Thyroid gland (tissue), 4 donors: ENCODE results near the gene FASTKD3. TPM values are rescaled to one million over a fixed set of nuclear protein-coding genes. Genes with fewer than 3 reads are reported as not detected.
"Not testable (repeated sequence)": the region's sequence is repeated elsewhere in the genome, so short reads cannot be mapped to it uniquely, and the experiment has no call there.

Experiments
- DNase-seq, 2 donors: peaks; one replicate each; pipeline ENCODE4 v3.0.0-alpha.2; 2019
- H3K27ac ChIP-seq, 3 donors: fragments of 200-600 bp; sonication (generic); 1 replicate in 2 of 3; 2 replicates in 1 of 3; pipeline ENCODE4 v1.5.1; 2016 to 2019; ENCODE audit warnings: mild to moderate bottlenecking in 1 of 3, moderate library complexity in 1 of 3
- H3K27me3 ChIP-seq: fragments of 200-600 bp; sonication (generic); one replicate; pipeline ENCODE4 v1.5.1; 2019
- H3K36me3 ChIP-seq, 2 donors: fragments of 200-600 bp; sonication (generic); one replicate each; pipeline ENCODE4 v1.5.1; 2016 to 2019
- H3K4me1 ChIP-seq, 2 donors: fragments of 200-600 bp; sonication (generic); one replicate each; pipeline ENCODE4 v1.5.1; 2017 to 2019
- H3K4me3 ChIP-seq, 3 donors: fragments of 200-600 bp; sonication (generic); replicated peaks in 1 of 3; 1 replicate in 2 of 3; 2 replicates in 1 of 3; pipeline ENCODE4 v1.5.1; 2016; ENCODE audit warnings: mild to moderate bottlenecking in 1 of 3
- H3K9me3 ChIP-seq: fragments of 200-600 bp; sonication (generic); one replicate; pipeline ENCODE4 v1.5.1; 2017
- CTCF ChIP-seq, 6 experiments: fragments of 200-600 bp in 3 of 6; fragments of 450-650 bp in 3 of 6; sonication (generic) in 3 of 6; IDR thresholded peaks; one replicate each; pipeline ENCODE4 v1.5.1; 2016 to 2019; ENCODE audit warnings: antibody characterized with exemption in 6 of 6, mild to moderate bottlenecking in 2 of 6, inconsistent platforms in 1 of 6, moderate library complexity in 1 of 6
- POLR2A ChIP-seq, 2 donors: fragments of 450-650 bp; IDR thresholded peaks; one replicate each; pipeline ENCODE4 v1.6.1; 2017; ENCODE audit warnings: antibody characterized with exemption in 2 of 2, mild to moderate bottlenecking in 2 of 2, moderate library complexity in 1 of 2
- WGBS, 2 donors: methylation state at CpG; one replicate each; pipeline ENCODE4 v1.1.5; 2017; 5-methylcytosine and 5-hydroxymethylcytosine counted together
- intact Hi-C: fragments of 100-400 bp; cut with DNase I; formaldehyde crosslinking; loops from one replicate; pipeline ENCODE4 v1.15.1; 2023
- total RNA-seq, 4 donors: library from RNA; depleted of rRNA; stranded (reverse); fragments of >200 nt; gene quantifications; one replicate each; pipeline ENCODE4 v1.2.3, GENCODE V29; 2016

FASTKD3 gene
- 10 to 100 TPM in 3 of 4 donors, 1 to 10 TPM in 1; 8.7 to 16.0 (median 13.3) TPM for total RNA-seq

- Histone ChIP-seq H3K36me3 (peaks cover 0 to 2% of the 10 kb centered on the region in 2 donors), H3K4me3 (peak within 1 kb of the TSS; percentile 48 to 96 (median 66)), H3K9me3 (no peaks in the 10 kb centered on the region), H3K27ac (peak within 1 kb of the TSS; percentile 24 to 74 (median 71)), H3K4me1 (peaks cover 9 to 10% of the 10 kb centered on the region in 2 donors), H3K27me3 (no peaks in the 10 kb centered on the region)
- DNase-seq = peak; percentile 94
- WGBS, 2 donors = 1% methylated on average over 21 to 22 of the region's 83 CpGs
- TF ChIP-seq POLR2A (IDR thresholded peaks at IDR 0.05) (peak in 1 of 2 donors; percentile 78), CTCF (IDR thresholded peaks at IDR 0.05) (no peak)
- intact Hi-C loops = no loop called here
These were observed at the start of gene FASTKD3, which contains the start of gene MTRR for GRCh38 chr5:7868773-7869473. FASTKD3 (minus strand) TSS chr5:7869031; CDS start chr5:7868083, 948 bp downstream. MTRR (plus strand) TSS chr5:7869148; CDS start chr5:7870795, 1,647 bp downstream.

GRCh38 chr5:7917130-7918123, 48.6 kb upstream of the FASTKD3 start:
- H3K4me3 ChIP-seq = no peak overlapping the region
- 67 to 77% methylated on average over 5 of the region's 5 CpGs for WGBS, 2 donors
- no peaks in the 10 kb centered on the region for H3K36me3 ChIP-seq
- intact Hi-C loops = no loop called here
- H3K4me1 ChIP-seq = no peaks in the 10 kb centered on the region
- no peak for DNase-seq
- no peaks in the 10 kb centered on the region for H3K27me3 ChIP-seq
- TF ChIP-seq POLR2A (IDR thresholded peaks at IDR 0.05) = no peak
- H3K9me3 ChIP-seq = no peaks in the 10 kb centered on the region
- no peak overlapping the region for H3K27ac ChIP-seq

- Histone ChIP-seq H3K9me3 (no peaks in the 10 kb centered on the region), H3K36me3 (no peaks in the 10 kb centered on the region), H3K4me1 (no peaks in the 10 kb centered on the region), H3K4me3 (no peak overlapping the region), H3K27ac (no peak overlapping the region), H3K27me3 (no peaks in the 10 kb centered on the region)
- DNase-seq = no peak
- TF ChIP-seq CTCF (IDR thresholded peaks at IDR 0.05) (no peak), POLR2A (IDR thresholded peaks at IDR 0.05) (no peak)
- WGBS, 2 donors = 72 to 84% methylated on average over 6 of the region's 6 CpGs
- intact Hi-C loops = no loop called here
These were observed 47.5 kb upstream of the FASTKD3 start for GRCh38 chr5:7916171-7916804.

GRCh38 chr5:7911429-7911771, 42.6 kb upstream of the FASTKD3 start:
- WGBS, 2 donors = 87% methylated on average over 3 of the region's 3 CpGs
- H3K4me3 ChIP-seq, H3K4me1 ChIP-seq, H3K36me3 ChIP-seq, DNase-seq, H3K27ac ChIP-seq, H3K27me3 ChIP-seq, intact Hi-C loops, H3K9me3 ChIP-seq: not testable (repeated sequence)

- H3K27ac ChIP-seq = no peak overlapping the region
- WGBS, 2 donors = 93 to 98% methylated on average over 2 of the region's 2 CpGs
- DNase-seq = no peak
- H3K36me3 ChIP-seq = no peaks in the 10 kb centered on the region
- H3K4me1 ChIP-seq = no peaks in the 10 kb centered on the region
- H3K27me3 ChIP-seq = no peaks in the 10 kb centered on the region
- no peak overlapping the region for H3K4me3 ChIP-seq
- TF ChIP-seq CTCF (IDR thresholded peaks at IDR 0.05) (no peak), POLR2A (IDR thresholded peaks at IDR 0.05) (no peak)
- H3K9me3 ChIP-seq = no peaks in the 10 kb centered on the region
- intact Hi-C loops = no loop called here
These were observed 42.1 kb upstream of the FASTKD3 start for GRCh38 chr5:7910738-7911428.
